ENCODE measurements around the gene SNX24. TPM values are rescaled to one million over a fixed set of nuclear protein-coding genes. Genes with fewer than 3 reads are reported as not detected.

The SNX24 gene
- total and polyA plus RNA-seq, 2 of the 4 experiments (the other 2 are of a cell fraction), result 13.8 to 15.0 TPM

GRCh38 chr5:123047706-123048105 is 202.3 kb downstream of the SNX24 start:
- Histone ChIP-seq H4K5ac (ENCODE audit: low read depth, low read length) (no peak overlapping the region), H3K4me1 (ENCODE audit: control insufficient read depth, insufficient read depth, low read length) (no peaks in the 10 kb centered on the region), H3K4ac (ENCODE audit: low read depth, low read length) (no peak overlapping the region), H2AFZ (replicated peaks; ENCODE audit: low read length, poor library complexity) (no peak overlapping the region), H3K14ac (replicated peaks; ENCODE audit: low read depth, low read length) (no peak overlapping the region), H3K4me2 (ENCODE audit: low read depth, low read length) (no peak overlapping the region), H3K56ac (ENCODE audit: extremely low read depth, insufficient read depth, low read length) (no peak overlapping the region), H2AK5ac (ENCODE audit: low read depth, low read length) (no peak overlapping the region), H3K36me3 (ENCODE audit: control insufficient read depth, insufficient read depth, low read length) (no peaks in the 10 kb centered on the region), H3K9me3 (ENCODE audit: control insufficient read depth, insufficient read depth, low read length) (no peaks in the 10 kb centered on the region; the same call in 1 of the 2 replicates), H3K27ac (ENCODE audit: insufficient read depth, low read length) (no peak overlapping the region), H4K91ac (ENCODE audit: insufficient read depth, low read depth, low read length) (no peak overlapping the region), H3K18ac (ENCODE audit: low read depth, low read length) (no peak overlapping the region), H3K23ac (ENCODE audit: low read depth, low read length) (no peak overlapping the region), H2BK5ac (ENCODE audit: low read depth, low read length, poor library complexity, severe bottlenecking) (no peak overlapping the region), H3K9ac (ENCODE audit: low read depth, low read length) (no peak overlapping the region), H4K8ac (ENCODE audit: low read depth in 2 of 2, low read length in 2 of 2) (no peak overlapping the region), H3K4me3 (ENCODE audit: insufficient read depth, low read depth, low read length) (no peak overlapping the region), H2BK15ac (ENCODE audit: low read depth, low read length) (no peak overlapping the region), H3K27me3 (ENCODE audit: control insufficient read depth, insufficient read depth, low read length) (no peaks in the 10 kb centered on the region), H2BK120ac (ENCODE audit: low read depth, low read length) (no peak overlapping the region), H3K9me1 (ENCODE audit: insufficient read depth, low read length) (no peaks in the 10 kb centered on the region), H4K20me1 (ENCODE audit: insufficient read depth, low read length) (no peaks in the 10 kb centered on the region), H2AK9ac (replicated peaks; ENCODE audit: low read depth, low read length, poor library complexity) (no peak overlapping the region), H3K79me1 (ENCODE audit: low read depth in 1 of 2, low read length in 2 of 2) (no peaks in the 10 kb centered on the region), H2BK20ac (ENCODE audit: low read depth, low read length) (no peak overlapping the region)
- TF ChIP-seq RFX5 (IDR thresholded peaks at IDR 0.05; ENCODE audit: low read depth, low read length) (no peak), NFE2L2 (IDR thresholded peaks at IDR 0.05; ENCODE audit: low read depth, low read length) (no peak), SMC3 (IDR thresholded peaks at IDR 0.05; ENCODE audit: low read depth, low read length) (no peak), CHD1 (IDR thresholded peaks at IDR 0.05; ENCODE audit: low read depth, low read length) (no peak), RCOR1 (IDR thresholded peaks at IDR 0.05; ENCODE audit: insufficient replicate concordance, low read length) (no peak), MXI1 (IDR thresholded peaks at IDR 0.05; ENCODE audit: borderline replicate concordance, low read depth, low read length) (no peak), USF2 (IDR thresholded peaks at IDR 0.05; ENCODE audit: low read depth, low read length) (no peak), BHLHE40 (IDR thresholded peaks at IDR 0.05; ENCODE audit: low read depth, low read length) (no peak), POLR2A (IDR thresholded peaks at IDR 0.05; ENCODE audit: low read depth, low read length) (no peak), MAFK (IDR thresholded peaks at IDR 0.05; ENCODE audit: low read depth, low read length) (no peak)
- ChIA-PET POLR2A (ENCODE audit: unreplicated experiment) (no interaction called here), CTCF (no interaction called here)
- no TSS peak for BruUV-seq (replicated peaks)
- in situ Hi-C loops (cut with MboI; ENCODE audit: low sequenced_read_pairs), result no loop called here
- intact Hi-C loops (cut with micrococcal nuclease), result no loop called here
- dilution Hi-C loops (cut with HindIII; ENCODE audit: low sequenced_read_pairs, unreplicated experiment), result no loop called here
- ATAC-seq (ENCODE audit: low read depth) (peak; percentile 82), DNase-seq (peak; percentile 81)
- WGBS, 2 experiments (ENCODE audit: extremely low coverage in 2 of 2, insufficient read length in 1 of 2), result no CpG with 5 or more reads among the region's 1 CpG
